Memory B cell (primary cell): ENCODE measurements around the gene SPAG6.
"Not testable (repeated sequence)": the region's sequence is repeated elsewhere in the genome, so short reads cannot be mapped to it uniquely, and the experiment has no call there.

Source experiments
- ATAC-seq: fragments of 150-1000 bp; cut with Tn5 transposase; 2 replicates; pipeline ENCODE4 v1.10.0; 2021; ENCODE audit warnings: low read depth, mild to moderate bottlenecking, moderate library complexity
- DNase-seq, 2 donors: peaks; one replicate each; pipeline ENCODE4 v3.0.0; 2022; ENCODE audit warnings: low spot score in 2 of 2
- H3K27ac Mint-ChIP-seq: one replicate; pipeline ENCODE4 v1.8.0; 2022; ENCODE audit warnings: mild to moderate bottlenecking, moderate library complexity, mixed read lengths
- H3K27me3 Mint-ChIP-seq: one replicate; pipeline ENCODE4 v1.8.0; 2022; ENCODE audit warnings: mixed read lengths
- H3K36me3 Mint-ChIP-seq: one replicate; pipeline ENCODE4 v1.8.0; 2022; ENCODE audit warnings: mild to moderate bottlenecking, mixed read lengths
- H3K4me1 Mint-ChIP-seq: one replicate; pipeline ENCODE4 v1.8.0; 2022; ENCODE audit warnings: mixed read lengths
- H3K4me3 Mint-ChIP-seq: one replicate; pipeline ENCODE4 v1.8.0; 2022; ENCODE audit warnings: mild to moderate bottlenecking, moderate library complexity, mixed read lengths
- H3K9me3 Mint-ChIP-seq: one replicate; pipeline ENCODE4 v1.8.0; 2022; ENCODE audit warnings: mixed read lengths

SPAG6 gene

DNA sequence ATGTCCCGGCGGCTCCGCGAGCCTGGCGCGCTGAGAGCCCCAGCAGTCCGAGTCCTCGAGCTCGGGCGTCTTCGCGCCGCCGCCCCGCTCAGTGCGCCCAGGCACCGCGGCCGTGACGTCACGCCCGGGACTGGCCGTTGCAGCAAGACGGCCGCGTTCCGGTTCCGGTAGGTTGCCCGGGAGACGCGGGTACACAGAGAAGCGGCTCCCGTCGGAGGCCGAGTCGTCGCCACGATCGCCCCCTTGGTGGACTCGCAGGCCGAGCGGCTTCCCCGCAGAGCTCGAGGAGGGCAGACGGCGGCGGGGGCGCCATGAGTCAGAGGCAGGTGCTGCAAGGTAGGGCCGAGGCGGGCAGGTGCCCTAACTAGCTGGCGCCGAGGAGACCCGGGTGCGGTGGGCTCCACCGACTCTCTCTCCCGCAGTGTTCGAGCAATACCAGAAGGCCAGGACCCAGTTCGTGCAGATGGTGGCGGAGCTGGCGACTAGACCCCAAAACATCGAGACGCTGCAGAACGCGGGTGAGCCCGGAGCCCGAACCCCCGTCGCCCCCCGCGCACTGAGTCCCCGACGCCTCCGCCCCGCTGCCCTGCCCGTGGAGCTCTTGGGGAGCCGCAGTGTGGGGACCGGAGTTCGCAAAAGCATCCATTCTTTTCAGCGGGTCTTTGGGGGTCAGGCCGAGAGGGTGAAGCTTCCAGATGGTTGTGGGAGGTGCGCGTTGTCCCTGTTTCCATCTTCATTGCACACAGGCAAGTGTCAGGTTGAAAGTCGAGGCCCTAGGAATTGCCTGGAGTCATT lies at the start of gene SPAG6:
Gene SPAG6, plus strand, starts transcription at position 196 of the 795 bp plus-strand sequence. Its CDS starts 116 bp downstream, at position 312.
- Mint-ChIP-seq H3K9me3 (peaks cover 3% of the 10 kb centered on the region), H3K27me3 (peaks cover 12% of the 10 kb centered on the region), H3K4me3 (peak within 1 kb of the TSS; percentile 27), H3K4me1 (peaks cover 4% of the 10 kb centered on the region), H3K36me3 (peaks cover 2% of the 10 kb centered on the region), H3K27ac (peak within 1 kb of the TSS; percentile 35)
- ATAC-seq, result peak; percentile 17
- DNase-seq, result peak in 1 of 2 donors; percentile 48

DNA sequence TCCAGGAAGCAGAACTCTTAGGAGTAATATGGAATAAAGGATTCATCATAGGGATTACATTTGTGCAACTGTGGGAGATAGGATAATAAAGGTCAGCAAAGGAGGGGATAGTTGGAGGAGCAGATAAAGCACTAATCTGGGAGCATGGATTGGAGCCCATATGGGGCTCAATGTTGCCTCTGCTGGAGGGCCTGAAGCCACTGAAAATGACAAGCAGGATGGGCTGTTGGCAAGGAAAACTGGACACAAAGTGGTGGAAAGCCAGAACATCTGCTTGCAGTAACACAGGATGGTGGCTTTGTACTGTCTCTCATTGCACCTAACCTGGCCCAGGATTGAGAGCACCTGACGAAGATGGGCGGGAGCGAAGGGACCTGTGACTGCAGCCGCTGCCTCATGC lies 44.1 kb upstream of the SPAG6 start:
- no peaks in the 10 kb centered on the region for H3K36me3 Mint-ChIP-seq
- no peak overlapping the region for H3K27ac Mint-ChIP-seq
- no peaks in the 10 kb centered on the region for H3K4me1 Mint-ChIP-seq
- no peaks in the 10 kb centered on the region for H3K9me3 Mint-ChIP-seq
- DNase-seq (no peak), ATAC-seq (no peak)
- no peak overlapping the region for H3K4me3 Mint-ChIP-seq
- peaks cover 5% of the 10 kb centered on the region for H3K27me3 Mint-ChIP-seq

DNA sequence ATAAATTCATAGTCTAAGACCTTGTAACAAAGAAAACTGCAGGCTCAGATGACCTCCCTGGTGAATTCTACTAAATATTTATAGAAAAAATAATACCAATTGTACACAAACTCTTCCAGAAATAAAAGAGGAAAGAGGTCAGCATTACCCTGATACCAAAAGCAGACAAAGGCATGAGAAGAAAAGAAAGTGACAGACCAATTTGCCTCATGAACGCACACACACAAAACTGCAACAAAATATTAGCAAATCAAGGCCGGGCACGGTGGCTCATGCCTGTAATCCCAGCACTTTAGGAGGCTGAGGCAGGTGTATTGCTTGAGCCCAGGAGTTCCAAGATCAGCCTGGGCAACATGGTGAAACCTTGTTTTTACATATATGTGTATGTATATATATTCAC lies 41.8 kb upstream of the SPAG6 start:
- Mint-ChIP-seq H3K27me3 (peaks cover 2% of the 10 kb centered on the region), H3K4me1 (no peaks in the 10 kb centered on the region), H3K36me3 (no peaks in the 10 kb centered on the region), H3K27ac (no peak overlapping the region), H3K4me3 (no peak overlapping the region), H3K9me3 (no peaks in the 10 kb centered on the region)
- ATAC-seq, result no peak
- DNase-seq, result no peak

DNA sequence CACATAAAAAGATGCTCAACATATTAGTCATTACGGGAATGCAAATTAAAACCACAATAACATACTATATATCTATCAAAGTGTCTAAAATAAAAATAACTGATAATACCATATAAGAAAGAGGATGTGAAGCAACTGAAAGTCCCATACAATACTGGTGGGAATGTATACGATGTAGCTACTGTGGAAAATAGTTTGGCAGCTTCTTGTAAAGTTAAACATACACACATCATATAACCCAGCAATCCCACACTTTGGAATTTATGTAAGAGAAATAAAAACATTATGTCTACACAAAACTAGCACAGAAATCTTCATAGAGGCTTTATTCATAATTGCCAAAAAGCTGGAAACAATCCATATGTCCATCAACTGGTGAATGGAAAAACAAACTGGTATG lies 39.6 kb upstream of the SPAG6 start:
- ATAC-seq, result no peak
- H3K27ac Mint-ChIP-seq, result no peak overlapping the region
- no peak overlapping the region for H3K4me3 Mint-ChIP-seq
- peaks cover 2% of the 10 kb centered on the region for H3K27me3 Mint-ChIP-seq
- no peaks in the 10 kb centered on the region for H3K4me1 Mint-ChIP-seq
- H3K36me3 Mint-ChIP-seq, result no peaks in the 10 kb centered on the region
- no peak for DNase-seq
- no peaks in the 10 kb centered on the region for H3K9me3 Mint-ChIP-seq

DNA sequence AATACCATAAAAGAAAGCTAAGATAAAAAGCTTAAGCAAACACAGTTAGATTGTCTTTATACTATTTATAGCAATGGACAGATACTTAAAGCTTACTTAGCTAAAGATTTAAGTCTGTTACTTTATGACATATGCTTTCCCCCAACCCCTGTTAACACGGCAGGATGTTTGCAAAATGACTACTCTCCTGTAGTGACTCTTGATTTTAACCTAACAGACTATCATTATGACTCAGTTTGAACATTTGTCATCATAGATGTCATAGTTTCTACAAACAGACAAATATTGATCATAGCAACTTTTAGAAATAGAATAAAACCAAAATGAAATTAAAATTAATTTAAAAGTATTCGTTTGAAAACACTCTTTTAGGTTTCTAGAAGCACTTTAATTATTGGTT lies 36.9 kb upstream of the SPAG6 start:
- ATAC-seq (no peak), DNase-seq (no peak)
- no peaks in the 10 kb centered on the region for H3K27me3 Mint-ChIP-seq
- H3K27ac Mint-ChIP-seq, result no peak overlapping the region
- no peak overlapping the region for H3K4me3 Mint-ChIP-seq
- no peaks in the 10 kb centered on the region for H3K36me3 Mint-ChIP-seq
- no peaks in the 10 kb centered on the region for H3K4me1 Mint-ChIP-seq
- H3K9me3 Mint-ChIP-seq, result no peaks in the 10 kb centered on the region

DNA sequence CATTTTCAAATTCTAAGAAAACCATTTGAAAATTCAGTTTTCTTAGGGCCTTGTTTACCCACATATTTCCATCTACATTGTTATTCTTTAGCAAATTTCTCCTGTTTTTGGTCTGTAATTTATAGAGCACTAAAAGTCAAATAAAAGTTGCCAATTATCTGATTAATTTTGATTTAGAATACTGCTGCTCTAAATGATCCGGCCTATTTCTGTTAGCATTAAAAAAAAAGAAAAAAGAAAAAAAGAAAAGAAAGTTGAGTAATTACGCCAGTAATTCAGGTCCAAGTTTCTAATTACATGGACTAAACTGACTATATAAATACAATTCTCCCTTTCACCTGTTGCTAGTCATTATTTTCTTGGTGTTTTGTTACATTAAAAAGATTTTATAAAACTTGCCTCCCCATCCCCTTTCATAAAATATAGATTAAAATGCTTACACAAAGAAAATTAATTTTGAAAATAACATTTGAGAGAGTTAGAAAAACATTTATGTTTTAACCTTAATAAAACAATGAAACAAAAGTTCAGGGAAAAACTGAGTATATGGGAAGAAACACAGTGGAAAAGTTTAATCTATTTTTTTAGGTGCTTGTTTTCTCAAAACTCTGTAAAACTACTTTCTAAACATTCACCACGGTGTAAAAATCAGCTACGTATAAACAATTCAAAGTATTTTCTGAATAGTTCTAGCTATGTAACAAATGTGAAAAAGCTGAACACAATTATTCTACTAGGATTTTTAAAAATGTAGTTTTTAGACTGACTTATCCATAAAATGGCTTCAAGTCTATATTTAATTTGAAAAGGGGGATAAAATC lies 35.9 kb upstream of the SPAG6 start:
- Mint-ChIP-seq H3K27me3 (no peaks in the 10 kb centered on the region), H3K4me1 (no peaks in the 10 kb centered on the region)

DNA sequence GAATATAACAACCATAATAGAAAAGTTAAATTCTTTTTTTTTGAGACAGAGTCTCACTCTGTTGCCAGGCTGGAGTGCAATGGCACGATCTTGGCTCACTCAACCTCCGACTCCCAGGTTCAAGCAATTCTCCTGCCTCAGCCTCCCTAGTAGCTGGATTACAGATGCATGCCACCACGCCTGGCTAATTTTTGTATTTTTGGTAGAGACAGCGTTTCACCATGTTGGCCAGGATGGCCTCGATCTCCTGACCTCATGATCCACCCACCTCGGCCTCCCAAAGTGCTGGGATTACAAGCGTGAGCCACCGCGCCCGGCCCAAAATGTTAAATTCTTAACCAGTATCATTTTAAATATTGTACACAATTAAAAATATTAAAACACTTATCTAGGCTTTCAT lies 35.3 kb upstream of the SPAG6 start:
- H3K27me3 Mint-ChIP-seq, H3K9me3 Mint-ChIP-seq, DNase-seq, H3K4me1 Mint-ChIP-seq, H3K36me3 Mint-ChIP-seq, H3K27ac Mint-ChIP-seq, H3K4me3 Mint-ChIP-seq, ATAC-seq: not testable (repeated sequence)

More for the DNA sequence above, 35.9 kb upstream of the SPAG6 start:
- H3K36me3 Mint-ChIP-seq, result no peaks in the 10 kb centered on the region
- no peak for DNase-seq
- no peak overlapping the region for H3K4me3 Mint-ChIP-seq
- ATAC-seq, result no peak
- no peaks in the 10 kb centered on the region for H3K9me3 Mint-ChIP-seq
- no peak overlapping the region for H3K27ac Mint-ChIP-seq

DNA sequence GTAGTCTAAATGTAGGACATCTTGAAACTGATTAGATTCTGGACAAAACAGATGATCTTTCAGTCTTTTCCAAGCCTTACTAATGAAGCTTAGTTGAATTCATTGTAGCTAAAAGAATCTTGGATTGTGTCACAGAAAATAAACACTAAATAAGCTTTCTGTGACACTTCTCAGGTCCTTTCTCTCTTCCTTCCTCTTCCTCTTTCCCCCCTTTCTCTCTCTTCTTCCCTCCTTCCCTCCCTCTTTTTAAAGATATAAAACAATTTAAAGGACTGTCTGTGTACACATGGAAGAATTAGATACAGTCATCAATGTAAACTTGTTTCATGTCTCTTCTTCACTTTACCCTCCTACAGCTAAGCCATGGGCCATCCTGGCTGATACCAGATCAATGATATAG lies 34.4 kb upstream of the SPAG6 start:
- H3K27ac Mint-ChIP-seq, result no peak overlapping the region
- no peak for ATAC-seq

DNA sequence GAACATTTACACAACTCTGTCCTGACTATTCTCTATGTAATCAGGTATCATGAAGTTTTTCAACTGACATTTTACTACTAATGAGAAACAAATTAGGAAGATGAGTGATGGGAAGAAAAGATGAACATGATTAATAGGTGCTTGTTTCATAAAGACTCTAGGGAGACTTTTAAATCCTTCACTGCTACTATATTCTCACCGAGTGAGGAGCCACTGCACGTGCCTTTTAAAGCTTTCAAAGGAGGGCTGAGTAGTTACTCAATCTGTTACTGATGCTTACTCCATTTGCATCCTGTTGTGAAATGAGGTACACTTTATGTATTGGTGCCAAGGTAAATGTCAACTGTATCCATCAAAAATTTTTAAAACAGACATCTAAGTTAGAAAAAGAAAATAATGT lies 30.4 kb upstream of the SPAG6 start:
- Mint-ChIP-seq H3K36me3 (no peaks in the 10 kb centered on the region), H3K4me1 (peaks cover 6% of the 10 kb centered on the region), H3K27ac (peak overlapping the region; percentile 98), H3K9me3 (no peaks in the 10 kb centered on the region), H3K27me3 (no peaks in the 10 kb centered on the region), H3K4me3 (no peak overlapping the region)
- ATAC-seq (no peak), DNase-seq (no peak)

More for the DNA sequence above, 34.4 kb upstream of the SPAG6 start:
- no peaks in the 10 kb centered on the region for H3K27me3 Mint-ChIP-seq
- H3K4me3 Mint-ChIP-seq, result no peak overlapping the region
- H3K9me3 Mint-ChIP-seq, result no peaks in the 10 kb centered on the region
- H3K4me1 Mint-ChIP-seq, result peaks cover 4% of the 10 kb centered on the region
- DNase-seq, result no peak
- no peaks in the 10 kb centered on the region for H3K36me3 Mint-ChIP-seq

DNA sequence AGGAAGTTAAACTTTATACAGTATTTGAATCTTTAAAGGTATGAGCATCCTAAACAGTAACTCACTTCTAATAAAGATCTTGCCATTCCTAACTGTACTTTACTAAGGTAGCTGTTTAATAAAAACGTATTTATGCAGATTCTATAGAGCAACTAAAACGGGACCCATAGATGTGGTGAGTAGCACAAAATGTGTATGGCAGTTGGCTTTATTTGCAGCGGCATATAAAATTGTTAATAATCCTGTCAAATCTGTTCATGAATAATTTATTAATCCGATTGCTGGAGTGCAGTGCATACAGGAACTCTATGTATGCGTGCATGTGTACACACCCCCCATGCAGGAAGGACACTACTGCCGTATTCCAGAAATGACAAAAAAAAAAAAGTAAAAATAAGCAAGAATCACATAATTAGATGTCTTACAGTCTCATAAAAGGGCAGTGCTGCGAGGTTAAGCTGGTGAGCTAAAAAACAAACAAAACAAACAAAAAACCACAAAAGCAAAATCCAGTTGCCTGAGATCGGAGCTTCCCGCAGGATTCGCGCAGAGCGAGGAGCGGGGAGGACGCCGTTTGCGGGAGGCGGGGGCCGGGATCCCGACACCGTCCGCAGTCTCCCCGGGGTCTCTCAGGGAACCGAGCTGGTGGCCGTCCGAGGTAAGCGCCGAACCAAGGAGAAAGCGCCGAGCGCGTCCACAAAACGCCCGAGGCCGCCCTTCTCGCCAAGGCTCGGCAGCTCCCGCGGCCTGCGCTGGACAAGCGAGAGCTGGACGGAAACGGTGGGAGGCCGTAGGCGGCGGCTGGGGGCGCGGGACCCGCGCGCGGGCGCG lies 29.6 kb upstream of the SPAG6 start:
- H3K9me3 Mint-ChIP-seq, result no peaks in the 10 kb centered on the region

DNA sequence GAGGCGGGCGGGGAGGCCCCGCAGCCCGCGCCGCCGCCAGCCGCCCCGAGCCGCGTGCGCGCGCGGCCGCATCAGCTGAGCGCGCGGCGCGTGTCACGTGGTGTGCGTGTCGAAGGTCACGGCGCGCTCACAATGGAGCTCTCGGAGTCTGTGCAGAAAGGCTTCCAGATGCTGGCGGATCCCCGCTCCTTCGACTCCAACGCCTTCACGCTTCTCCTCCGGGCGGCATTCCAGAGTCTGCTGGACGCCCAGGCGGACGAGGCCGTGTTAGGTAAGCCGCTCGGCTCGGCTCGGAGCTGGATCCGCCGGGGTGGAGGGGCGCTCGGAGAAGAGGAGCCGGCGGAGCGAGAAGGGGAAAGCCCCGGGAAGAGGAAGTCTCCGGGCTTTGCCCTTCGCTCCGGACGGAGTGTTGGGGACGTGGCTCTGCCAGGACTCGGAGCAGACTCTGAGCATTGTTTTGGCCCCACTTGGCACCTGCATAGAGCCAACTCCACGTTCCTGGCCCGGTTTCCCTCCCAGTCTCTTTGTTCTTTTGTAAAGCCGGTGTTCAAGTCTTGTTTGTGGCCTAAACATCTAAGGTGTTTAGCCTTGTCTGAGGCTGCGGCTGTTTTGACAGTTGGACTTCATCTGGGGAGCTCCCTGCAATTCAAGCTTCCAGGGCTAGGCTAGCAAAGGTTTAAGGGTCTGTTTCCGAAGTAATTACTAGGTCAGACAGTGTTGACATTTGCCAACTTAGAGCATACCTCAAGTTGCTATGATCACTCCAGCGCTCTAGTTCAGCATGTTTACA lies 28.8 kb upstream of the SPAG6 start, which contains the start of gene COMMD3:
Gene COMMD3, plus strand, starts transcription at position 103 of the 790 bp plus-strand sequence. Its CDS starts 30 bp downstream, at position 133.
- H3K36me3 Mint-ChIP-seq, result peaks cover 2% of the 10 kb centered on the region
- no peaks in the 10 kb centered on the region for H3K9me3 Mint-ChIP-seq
- no peaks in the 10 kb centered on the region for H3K27me3 Mint-ChIP-seq
- ATAC-seq (peak; percentile 70), DNase-seq (peak; percentile 75 to 88)
- H3K4me3 Mint-ChIP-seq, result peak within 1 kb of the TSS; percentile 99
- peaks cover 10% of the 10 kb centered on the region for H3K4me1 Mint-ChIP-seq
- peak within 1 kb of the TSS; percentile 98 for H3K27ac Mint-ChIP-seq

More for the DNA sequence above, 29.6 kb upstream of the SPAG6 start:
- ATAC-seq, result peak; percentile 20
- Mint-ChIP-seq H3K4me3 (peak overlapping the region; percentile 99), H3K27me3 (no peaks in the 10 kb centered on the region), H3K4me1 (peaks cover 10% of the 10 kb centered on the region), H3K27ac (peak overlapping the region; percentile 98), H3K36me3 (peaks cover 2% of the 10 kb centered on the region)
- DNase-seq, result no peak

DNA sequence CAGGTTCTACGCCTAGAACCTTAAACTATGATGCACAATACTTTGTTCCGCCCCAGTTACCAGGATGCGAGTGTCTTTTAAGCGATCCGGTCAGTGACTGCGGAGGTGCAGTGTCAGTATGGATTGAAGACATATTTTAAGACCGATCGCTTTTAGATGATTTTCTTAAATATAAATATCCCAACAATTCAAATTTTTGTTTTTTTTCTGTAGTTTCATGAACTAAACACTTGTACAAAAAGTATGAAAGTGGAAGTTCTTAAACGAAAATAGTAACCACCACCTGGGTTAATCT lies 28.3 kb upstream of the SPAG6 start:
- Mint-ChIP-seq H3K36me3 (peaks cover 2% of the 10 kb centered on the region), H3K9me3 (no peaks in the 10 kb centered on the region), H3K4me1 (peaks cover 10% of the 10 kb centered on the region), H3K27ac (peak overlapping the region; percentile 98), H3K27me3 (no peaks in the 10 kb centered on the region), H3K4me3 (peak overlapping the region; percentile 90)
- DNase-seq (no peak), ATAC-seq (peak; percentile 26)
